CD4-positive, alpha-beta T cell treated with Interferon alpha-2 for 1 hour (primary cell): Measurements from ENCODE around the gene NRF1.
"Not testable (repeated sequence)": the region's sequence is repeated elsewhere in the genome, so short reads cannot be mapped to it uniquely, and the experiment has no call there.

Experiments used
- DNase-seq, 2 donors: peaks; one replicate each; pipeline ENCODE4 v3.0.0-alpha.2; 2020 to 2022

NRF1 gene

GRCh38 chr7:129784783-129785684 lies 173.5 kb downstream of the NRF1 start:
- DNase-seq, result no peak

- no peak for DNase-seq
These were observed 174.4 kb downstream of the NRF1 start for GRCh38 chr7:129785685-129786514.

- DNase-seq, result no peak
These were observed 175.5 kb downstream of the NRF1 start for GRCh38 chr7:129786825-129787563.

- no peak for DNase-seq
These were observed 177.5 kb downstream of the NRF1 start for GRCh38 chr7:129789000-129789399.

- no peak for DNase-seq
These were observed 178.1 kb downstream of the NRF1 start for GRCh38 chr7:129789652-129790051.

- no peak for DNase-seq
These were observed 178.6 kb downstream of the NRF1 start for GRCh38 chr7:129790136-129790535.

- DNase-seq, result no peak
These were observed 181.2 kb downstream of the NRF1 start for GRCh38 chr7:129792721-129793120.

GRCh38 chr7:129793506-129794310 lies 182.2 kb downstream of the NRF1 start:
- no peak for DNase-seq

- not testable (repeated sequence) for DNase-seq
These were observed 182.9 kb downstream of the NRF1 start for GRCh38 chr7:129794461-129794860.

GRCh38 chr7:129796186-129796775 lies 184.8 kb downstream of the NRF1 start:
- no peak for DNase-seq

- no peak for DNase-seq
These were observed 185.8 kb downstream of the NRF1 start for GRCh38 chr7:129797214-129797789.

GRCh38 chr7:129798616-129799349 lies 187.3 kb downstream of the NRF1 start:
- no peak for DNase-seq

- no peak for DNase-seq
These were observed 187.9 kb downstream of the NRF1 start for GRCh38 chr7:129799350-129799955.

GRCh38 chr7:129800901-129801300 lies 189.4 kb downstream of the NRF1 start:
- DNase-seq, result no peak

- no peak for DNase-seq
These were observed 190.4 kb downstream of the NRF1 start for GRCh38 chr7:129801882-129802281.

- DNase-seq, result no peak
These were observed 192.1 kb downstream of the NRF1 start for GRCh38 chr7:129803546-129804081.

- DNase-seq, result no peak
These were observed 192.8 kb downstream of the NRF1 start for GRCh38 chr7:129804111-129804889.

- DNase-seq, result no peak
These were observed 193.6 kb downstream of the NRF1 start for GRCh38 chr7:129804890-129805719.
